ENCODE measurements around the gene FBN3. TPM values are rescaled to one million over a fixed set of nuclear protein-coding genes. Genes with fewer than 3 reads are reported as not detected.

The FBN3 gene
- total RNA-seq, 1 experiment from 2014 or later: 0.10 TPM

- TF ChIP-seq REST (IDR thresholded peaks at IDR 0.05; ENCODE audit: insufficient read depth in 1 of 2, low read depth in 2 of 2, low read length in 1 of 2): no peak
- TF ChIP-seq SIN3A (IDR thresholded peaks at IDR 0.05; ENCODE audit: borderline replicate concordance, insufficient read depth, low read depth, low read length): no peak
- TF ChIP-seq CTCF (IDR thresholded peaks at IDR 0.05): no peak
- TF ChIP-seq POLR2AphosphoS5 (IDR thresholded peaks at IDR 0.05; ENCODE audit: low read depth, low read length): no peak
- no peak for TF ChIP-seq TCF7L2 (IDR thresholded peaks at IDR 0.05; ENCODE audit: low read depth, low read length)
- in situ Hi-C loops (cut with HindIII; ENCODE audit: low pct_unique_long_range_greater_than_20kb, low sequenced_read_pairs): no loop called here
- no peaks in the 10 kb centered on the region for H3K9me3 ChIP-seq (ENCODE audit: control insufficient read depth, insufficient read depth, low read depth, low read length)
- no peak overlapping the region for H3K4me3 ChIP-seq (ENCODE audit: low read depth in 2 of 2, low read length in 2 of 2)
- ChIA-PET POLR2A (no interaction called here), CTCF (no interaction called here)
- no peaks in the 10 kb centered on the region for H3K27me3 ChIP-seq (ENCODE audit: control insufficient read depth, insufficient read depth, low read length)
- H3K27ac ChIP-seq (ENCODE audit: low read length): no peak overlapping the region
- no peak for ATAC-seq
- H3K4me1 ChIP-seq (ENCODE audit: control insufficient read depth, insufficient read depth, low read length): no peaks in the 10 kb centered on the region
- intact Hi-C loops (cut with micrococcal nuclease; ENCODE audit: unreplicated experiment): no loop called here
- DNase-seq (ENCODE audit: low read depth, low spot score): no peak
- BruUV-seq (replicated peaks): no TSS peak
- no peaks in the 10 kb centered on the region for H3K36me3 ChIP-seq (ENCODE audit: control insufficient read depth, insufficient read depth, low read length)
These were observed 107.9 kb downstream of the FBN3 start for GRCh38 chr19:8041531-8041931.

- DNase-seq (ENCODE audit: low read depth, low spot score): no peak
- no peak for ATAC-seq
- H3K36me3 ChIP-seq (ENCODE audit: control insufficient read depth, insufficient read depth, low read length): no peaks in the 10 kb centered on the region
- intact Hi-C loops (cut with micrococcal nuclease; ENCODE audit: unreplicated experiment): no loop called here
- CTCF ChIA-PET: no interaction called here
- no peak for TF ChIP-seq CTCF (IDR thresholded peaks at IDR 0.05)
- TF ChIP-seq POLR2AphosphoS5 (IDR thresholded peaks at IDR 0.05; ENCODE audit: low read depth, low read length): no peak
- TF ChIP-seq SIN3A (IDR thresholded peaks at IDR 0.05; ENCODE audit: borderline replicate concordance, insufficient read depth, low read depth, low read length): no peak
- no peak for TF ChIP-seq TCF7L2 (IDR thresholded peaks at IDR 0.05; ENCODE audit: low read depth, low read length)
- no peak for TF ChIP-seq REST (IDR thresholded peaks at IDR 0.05; ENCODE audit: insufficient read depth in 1 of 2, low read depth in 2 of 2, low read length in 1 of 2)
- H3K27ac ChIP-seq (ENCODE audit: low read length): no peak overlapping the region
- no TSS peak for BruUV-seq (replicated peaks)
- H3K9me3 ChIP-seq (ENCODE audit: control insufficient read depth, insufficient read depth, low read depth, low read length): no peaks in the 10 kb centered on the region
- in situ Hi-C loops (cut with HindIII; ENCODE audit: low pct_unique_long_range_greater_than_20kb, low sequenced_read_pairs): no loop called here
- POLR2A ChIA-PET: no interaction called here
- no peaks in the 10 kb centered on the region for H3K4me1 ChIP-seq (ENCODE audit: control insufficient read depth, insufficient read depth, low read length)
- H3K4me3 ChIP-seq (ENCODE audit: low read depth in 2 of 2, low read length in 2 of 2): no peak overlapping the region
- H3K27me3 ChIP-seq (ENCODE audit: control insufficient read depth, insufficient read depth, low read length): no peaks in the 10 kb centered on the region
These were observed 110.2 kb downstream of the FBN3 start for GRCh38 chr19:8039231-8039630.

Data from Panc1 (cell line).